22Rv1 (cell line): ENCODE results near the gene CTBP2.

Experiments
- H3K27ac ChIP-seq: fragments of 450-650 bp; 2 replicates; pipeline ENCODE4 v1.5.1; 2017
- ZFX ChIP-seq: fragments of 450-650 bp; IDR thresholded peaks from 2 replicates; pipeline ENCODE4 v1.6.1; 2017; ENCODE audit warnings: antibody characterized with exemption, borderline replicate concordance
- TF ChIP-seq, protein P1 (sequence below): fragments of 450-650 bp; IDR thresholded peaks from 2 replicates; pipeline ENCODE4 v1.5.1; 2017; ENCODE audit warnings: mild to moderate bottlenecking

CTBP2 gene

DNA sequence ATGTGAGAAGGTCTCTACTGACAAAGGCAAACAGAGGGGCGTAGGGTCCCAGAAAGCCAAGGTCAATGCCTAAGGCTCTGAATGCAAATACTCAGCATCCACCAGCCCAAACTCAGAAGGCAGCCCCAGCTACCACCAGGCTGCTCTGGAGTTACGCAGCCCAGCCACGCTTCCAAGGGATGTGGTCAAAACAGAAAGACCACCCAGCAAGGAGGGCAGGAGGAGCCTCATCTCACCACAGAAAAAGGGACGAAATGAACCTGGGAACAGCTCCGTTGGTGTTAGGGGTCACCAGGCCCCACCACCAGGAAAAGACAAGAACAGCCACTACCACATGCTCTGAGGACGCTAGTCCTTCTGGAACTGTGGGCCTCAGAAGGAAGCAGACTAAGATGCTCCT lies 65.1 kb downstream of the CTBP2 start:
- no peak overlapping the region for H3K27ac ChIP-seq
- TF ChIP-seq, protein P1, sequence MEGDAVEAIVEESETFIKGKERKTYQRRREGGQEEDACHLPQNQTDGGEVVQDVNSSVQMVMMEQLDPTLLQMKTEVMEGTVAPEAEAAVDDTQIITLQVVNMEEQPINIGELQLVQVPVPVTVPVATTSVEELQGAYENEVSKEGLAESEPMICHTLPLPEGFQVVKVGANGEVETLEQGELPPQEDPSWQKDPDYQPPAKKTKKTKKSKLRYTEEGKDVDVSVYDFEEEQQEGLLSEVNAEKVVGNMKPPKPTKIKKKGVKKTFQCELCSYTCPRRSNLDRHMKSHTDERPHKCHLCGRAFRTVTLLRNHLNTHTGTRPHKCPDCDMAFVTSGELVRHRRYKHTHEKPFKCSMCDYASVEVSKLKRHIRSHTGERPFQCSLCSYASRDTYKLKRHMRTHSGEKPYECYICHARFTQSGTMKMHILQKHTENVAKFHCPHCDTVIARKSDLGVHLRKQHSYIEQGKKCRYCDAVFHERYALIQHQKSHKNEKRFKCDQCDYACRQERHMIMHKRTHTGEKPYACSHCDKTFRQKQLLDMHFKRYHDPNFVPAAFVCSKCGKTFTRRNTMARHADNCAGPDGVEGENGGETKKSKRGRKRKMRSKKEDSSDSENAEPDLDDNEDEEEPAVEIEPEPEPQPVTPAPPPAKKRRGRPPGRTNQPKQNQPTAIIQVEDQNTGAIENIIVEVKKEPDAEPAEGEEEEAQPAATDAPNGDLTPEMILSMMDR: no peak
- TF ChIP-seq ZFX: no peak

DNA sequence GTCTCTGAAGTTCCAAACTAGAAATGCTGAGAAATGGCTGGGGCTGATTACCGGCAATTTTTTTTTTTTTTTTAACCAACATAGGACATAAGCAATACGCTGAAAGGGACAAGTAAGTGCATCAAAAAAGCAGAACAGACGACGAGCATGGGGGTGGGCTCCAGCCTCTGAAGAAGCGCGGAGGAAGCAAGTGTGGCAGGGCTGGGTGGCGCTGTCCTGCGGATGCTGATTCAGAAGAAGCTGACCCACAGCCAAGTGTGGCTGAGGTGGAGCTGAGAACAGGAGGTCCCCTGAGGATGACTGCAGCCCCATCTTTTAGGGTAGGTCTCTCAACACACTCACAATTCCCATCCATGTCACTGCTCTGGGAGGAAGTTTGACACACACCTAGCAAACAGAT lies 65.6 kb downstream of the CTBP2 start:
- H3K27ac ChIP-seq: no peak overlapping the region
- no peak for TF ChIP-seq ZFX
- TF ChIP-seq, protein P1: no peak

DNA sequence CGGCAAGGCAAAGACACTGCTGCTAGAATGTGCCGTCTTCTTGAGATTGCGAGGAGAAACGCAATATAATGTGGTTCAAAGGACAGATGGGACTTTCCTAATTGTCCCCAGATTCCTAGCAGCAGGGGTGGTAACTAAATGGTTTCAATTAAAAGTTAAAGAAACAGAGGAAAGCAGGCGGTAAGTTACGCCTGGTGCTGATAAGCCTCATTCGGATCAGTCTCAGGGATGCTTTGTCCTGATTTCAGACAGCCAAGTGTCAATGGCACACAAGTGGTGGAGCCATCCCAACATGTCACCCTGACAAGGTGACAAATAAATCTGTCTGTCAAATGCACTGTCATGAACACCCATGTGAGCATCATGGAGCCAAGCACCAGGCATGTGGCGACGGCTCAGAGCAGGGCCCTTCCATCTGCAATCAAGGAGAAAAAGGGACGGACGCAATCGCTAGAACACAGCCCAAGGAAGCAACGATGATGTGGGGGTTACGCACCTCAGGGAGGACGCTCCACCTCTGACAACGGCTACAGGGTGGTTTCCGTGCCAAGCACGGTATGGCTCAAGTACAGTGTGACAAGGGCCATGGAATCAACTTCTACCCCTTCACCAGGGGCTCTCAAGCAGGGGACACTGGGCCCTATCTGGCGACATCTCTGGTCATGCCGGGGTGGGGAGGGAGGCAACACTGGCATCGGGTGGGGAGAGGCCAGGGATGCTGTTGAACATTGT lies 66.2 kb downstream of the CTBP2 start:
- no peak overlapping the region for H3K27ac ChIP-seq
- TF ChIP-seq, protein P1: no peak
- TF ChIP-seq ZFX: no peak

DNA sequence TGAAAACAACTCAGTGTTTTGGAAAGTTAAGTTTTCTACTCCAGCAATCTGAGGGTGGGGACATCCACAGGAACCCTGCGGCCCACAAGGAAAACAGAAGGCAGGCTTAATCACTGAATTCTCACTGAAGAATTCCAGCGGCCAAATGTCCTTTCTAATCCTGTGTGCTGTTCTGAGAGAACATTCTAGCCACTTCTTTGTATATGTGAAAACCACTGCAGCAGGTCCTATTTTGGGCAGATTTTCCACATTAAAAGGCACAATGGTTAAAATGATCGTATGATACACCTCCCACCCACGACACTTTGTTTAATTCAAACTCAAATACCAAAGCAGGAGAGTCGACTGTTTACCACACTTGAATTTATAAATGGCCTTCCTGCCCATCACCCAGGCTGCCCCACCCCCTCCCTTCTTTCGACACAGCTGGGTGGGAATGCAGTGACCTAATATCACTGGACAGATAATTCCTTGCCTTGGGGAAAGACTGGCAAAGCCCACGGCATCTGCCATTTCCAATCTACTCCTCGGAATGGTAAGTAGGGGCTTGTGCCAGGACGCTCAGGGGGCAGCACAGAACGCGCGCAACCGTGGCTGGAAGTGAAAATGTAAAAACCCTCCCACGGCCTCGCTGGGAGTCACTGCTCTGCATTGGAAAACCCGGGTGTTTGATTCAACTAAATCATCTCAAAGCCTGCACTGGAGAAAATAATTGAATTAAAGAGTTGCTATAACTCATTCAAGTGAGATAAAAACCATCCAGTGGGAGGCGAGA lies 67.0 kb downstream of the CTBP2 start:
- no peak overlapping the region for H3K27ac ChIP-seq
- TF ChIP-seq ZFX: no peak
- TF ChIP-seq, protein P1: no peak

DNA sequence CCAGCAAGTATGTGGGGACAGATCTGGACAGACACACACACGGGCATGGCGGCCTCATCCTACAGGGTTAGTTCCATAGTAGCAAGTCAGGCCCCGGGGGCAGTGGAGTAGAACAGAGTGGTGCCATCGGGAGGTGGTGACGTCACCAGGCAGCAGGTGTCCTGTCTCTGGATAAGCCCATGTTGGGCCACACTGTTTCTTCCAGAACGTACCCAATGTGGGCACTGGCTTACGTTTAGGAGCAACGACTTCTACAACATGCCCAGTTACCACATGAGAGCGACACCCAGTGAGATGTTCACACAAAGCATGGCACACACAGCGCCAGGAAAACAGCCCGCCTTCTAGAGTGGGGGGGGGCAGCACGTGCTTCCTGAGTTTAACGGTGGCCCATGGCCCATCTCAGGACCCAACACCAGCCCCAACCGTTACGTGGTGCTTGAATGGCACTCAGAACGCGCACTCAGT lies 67.8 kb downstream of the CTBP2 start:
- TF ChIP-seq ZFX: no peak
- TF ChIP-seq, protein P1: no peak
- no peak overlapping the region for H3K27ac ChIP-seq

DNA sequence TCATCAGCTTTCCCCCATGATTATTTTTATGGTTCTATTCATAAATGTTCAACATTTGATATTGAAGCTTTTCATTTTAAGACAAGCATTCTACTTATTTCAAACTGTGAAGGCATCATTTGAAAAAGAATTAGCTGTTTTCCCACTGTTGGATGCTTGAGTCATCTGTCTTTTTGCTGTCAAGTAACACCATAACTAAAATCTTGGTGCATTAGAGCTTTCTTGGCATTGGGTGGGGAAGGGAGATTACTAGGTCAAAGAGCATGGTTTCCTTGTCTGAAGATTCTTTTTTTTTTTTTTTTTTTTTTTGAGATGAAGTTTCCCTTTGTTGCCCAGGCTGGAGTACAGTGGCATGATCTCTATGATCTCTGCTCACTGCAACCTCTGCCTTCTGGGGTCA lies 68.5 kb downstream of the CTBP2 start:
- H3K27ac ChIP-seq: no peak overlapping the region
- TF ChIP-seq, protein P1: no peak
- no peak for TF ChIP-seq ZFX

DNA sequence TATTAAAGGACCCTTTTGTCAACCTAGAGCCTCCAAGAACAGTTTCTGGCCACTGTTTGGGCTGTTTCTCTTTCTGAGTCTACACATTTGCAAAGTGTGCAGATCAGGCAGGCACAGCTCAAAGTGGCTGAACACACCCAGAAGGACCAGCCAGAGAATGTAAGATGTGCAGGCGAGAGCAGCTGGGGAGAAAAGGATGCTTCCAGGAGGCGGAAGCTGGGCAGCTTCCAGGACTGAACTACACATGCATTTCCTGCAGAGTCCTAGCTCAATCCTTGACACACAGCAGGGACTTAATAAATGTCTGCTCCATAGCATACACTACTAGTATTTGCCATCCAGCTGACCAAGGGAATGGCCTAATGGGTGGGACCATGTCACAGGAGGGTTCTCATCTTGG lies 70.9 kb downstream of the CTBP2 start:
- TF ChIP-seq, protein P1: no peak
- TF ChIP-seq ZFX: no peak
- no peak overlapping the region for H3K27ac ChIP-seq
